ENCODE measurements around the gene SGPP1. TPM values are rescaled to one million over a fixed set of nuclear protein-coding genes. Genes with fewer than 3 reads are reported as not detected.

Gene SGPP1
- total RNA-seq, 1 experiment from 2014 or later = 17.7 TPM

GRCh38 chr14:63678536-63678935, 49.3 kb downstream of the SGPP1 start:
- ATAC-seq (no peak), DNase-seq (ENCODE audit: low read depth, low spot score) (no peak)
- Histone ChIP-seq H3K79me2 (ENCODE audit: insufficient read depth, low read length) (no peaks in the 10 kb centered on the region), H3K9me3 (ENCODE audit: control insufficient read depth in 1 of 2, insufficient read depth in 1 of 2, low read depth in 1 of 2, low read length in 2 of 2) (no peaks in the 10 kb centered on the region), H3K4me3 (replicated peaks in 1 of 2; ENCODE audit: low read depth in 1 of 2, low read length in 2 of 2) (no peak overlapping the region), H4K20me1 (ENCODE audit: insufficient read depth) (no peaks in the 10 kb centered on the region), H3K4me1 (ENCODE audit: control insufficient read depth in 1 of 2, insufficient read depth in 2 of 2, low read length in 2 of 2) (peaks cover 0 to 6% of the 10 kb centered on the region in 2 experiments; a peak in 2 of 4 replicates), H3K9ac (ENCODE audit: low read length) (no peak overlapping the region), H3K27ac (ENCODE audit: low read depth, low read length) (no peak overlapping the region), H3K36me3 (ENCODE audit: control insufficient read depth in 1 of 2, insufficient read depth in 2 of 2, low read length in 2 of 2) (no peaks in the 10 kb centered on the region), H3K27me3 (ENCODE audit: insufficient read depth, low read length) (no peaks in the 10 kb centered on the region), H3K9me2 (ENCODE audit: insufficient read depth) (no peaks in the 10 kb centered on the region), H3K4me2 (ENCODE audit: low read length) (no peak overlapping the region), H2AFZ (ENCODE audit: low read depth, low read length, poor library complexity, severe bottlenecking) (no peak overlapping the region)
- ChIA-PET POLR2A (no interaction called here), RAD21 (ENCODE audit: low non-redundant PET in 1 of 2, low total read pairs in 2 of 2, uncharacterized antibody in 2 of 2, unreplicated experiment in 2 of 2) (no interaction called here), CTCF (no interaction called here)
- TF ChIP-seq YY1 (IDR thresholded peaks at IDR 0.05; ENCODE audit: extremely low read depth, insufficient replicate concordance, low read depth, low read length) (no peak), SP1 (IDR thresholded peaks at IDR 0.05; ENCODE audit: low read depth) (no peak)
- TF ChIP-seq, protein P1, sequence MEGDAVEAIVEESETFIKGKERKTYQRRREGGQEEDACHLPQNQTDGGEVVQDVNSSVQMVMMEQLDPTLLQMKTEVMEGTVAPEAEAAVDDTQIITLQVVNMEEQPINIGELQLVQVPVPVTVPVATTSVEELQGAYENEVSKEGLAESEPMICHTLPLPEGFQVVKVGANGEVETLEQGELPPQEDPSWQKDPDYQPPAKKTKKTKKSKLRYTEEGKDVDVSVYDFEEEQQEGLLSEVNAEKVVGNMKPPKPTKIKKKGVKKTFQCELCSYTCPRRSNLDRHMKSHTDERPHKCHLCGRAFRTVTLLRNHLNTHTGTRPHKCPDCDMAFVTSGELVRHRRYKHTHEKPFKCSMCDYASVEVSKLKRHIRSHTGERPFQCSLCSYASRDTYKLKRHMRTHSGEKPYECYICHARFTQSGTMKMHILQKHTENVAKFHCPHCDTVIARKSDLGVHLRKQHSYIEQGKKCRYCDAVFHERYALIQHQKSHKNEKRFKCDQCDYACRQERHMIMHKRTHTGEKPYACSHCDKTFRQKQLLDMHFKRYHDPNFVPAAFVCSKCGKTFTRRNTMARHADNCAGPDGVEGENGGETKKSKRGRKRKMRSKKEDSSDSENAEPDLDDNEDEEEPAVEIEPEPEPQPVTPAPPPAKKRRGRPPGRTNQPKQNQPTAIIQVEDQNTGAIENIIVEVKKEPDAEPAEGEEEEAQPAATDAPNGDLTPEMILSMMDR (IDR thresholded peaks at IDR 0.05 in 2 of 3, conservative IDR thresholded peaks at IDR 0.05 in 1 of 3; ENCODE audit: borderline replicate concordance in 1 of 3, insufficient read depth in 1 of 3, low read depth in 2 of 3, low read length in 2 of 3) = no peak
- intact Hi-C loops (cut with micrococcal nuclease) = no loop called here
- no TSS peak for BruUV-seq (replicated peaks)

- Histone ChIP-seq H3K4me1 (ENCODE audit: control insufficient read depth in 1 of 2, insufficient read depth in 2 of 2, low read length in 2 of 2) (peaks cover 0 to 6% of the 10 kb centered on the region in 2 experiments; a peak in 2 of 4 replicates), H3K9me3 (ENCODE audit: control insufficient read depth in 1 of 2, insufficient read depth in 1 of 2, low read depth in 1 of 2, low read length in 2 of 2) (no peaks in the 10 kb centered on the region), H3K79me2 (ENCODE audit: insufficient read depth, low read length) (no peaks in the 10 kb centered on the region), H4K20me1 (ENCODE audit: insufficient read depth) (no peaks in the 10 kb centered on the region), H3K4me3 (replicated peaks in 1 of 2; ENCODE audit: low read depth in 1 of 2, low read length in 2 of 2) (no peak overlapping the region), H3K27me3 (ENCODE audit: insufficient read depth, low read length) (no peaks in the 10 kb centered on the region), H3K36me3 (ENCODE audit: control insufficient read depth in 1 of 2, insufficient read depth in 2 of 2, low read length in 2 of 2) (no peaks in the 10 kb centered on the region), H3K9ac (ENCODE audit: low read length) (no peak overlapping the region), H3K27ac (ENCODE audit: low read depth, low read length) (no peak overlapping the region), H3K9me2 (ENCODE audit: insufficient read depth) (no peaks in the 10 kb centered on the region), H3K4me2 (ENCODE audit: low read length) (no peak overlapping the region), H2AFZ (ENCODE audit: low read depth, low read length, poor library complexity, severe bottlenecking) (no peak overlapping the region)
- intact Hi-C loops (cut with micrococcal nuclease) = no loop called here
- ATAC-seq = no peak
- no peak for DNase-seq (ENCODE audit: low read depth, low spot score)
- no peak for TF ChIP-seq MAX (IDR thresholded peaks at IDR 0.05)
- TF ChIP-seq, protein P2, sequence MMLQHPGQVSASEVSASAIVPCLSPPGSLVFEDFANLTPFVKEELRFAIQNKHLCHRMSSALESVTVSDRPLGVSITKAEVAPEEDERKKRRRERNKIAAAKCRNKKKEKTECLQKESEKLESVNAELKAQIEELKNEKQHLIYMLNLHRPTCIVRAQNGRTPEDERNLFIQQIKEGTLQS (IDR thresholded peaks at IDR 0.05) = no peak
- TF ChIP-seq FOSL1 (IDR thresholded peaks at IDR 0.05; ENCODE audit: low read depth) = no peak
- ChIA-PET RAD21 (ENCODE audit: low non-redundant PET in 1 of 2, low total read pairs in 2 of 2, uncharacterized antibody in 2 of 2, unreplicated experiment in 2 of 2) (no interaction called here), POLR2A (no interaction called here), CTCF (no interaction called here)
- BruUV-seq (replicated peaks) = no TSS peak
Measured at GRCh38 chr14:63677891-63678379, 49.9 kb downstream of the SGPP1 start.

Data from HCT116 (cell line).